ENCODE data around the gene RIPPLY3.

The RIPPLY3 gene

GRCh38 chr21:37006486-37007291 is at the start of gene RIPPLY3:
RIPPLY3 (plus strand) TSS chr21:37006702; CDS start chr21:37006773, 71 bp downstream.
- DNase-seq, result peak; percentile 49

GRCh38 chr21:36959020-36959835 is 47.3 kb upstream of the RIPPLY3 start:
- no peak for DNase-seq

GRCh38 chr21:36960676-36961284 is 45.7 kb upstream of the RIPPLY3 start:
- DNase-seq, result no peak

- no peak for DNase-seq
Observed at GRCh38 chr21:36962098-36962780, 44.3 kb upstream of the RIPPLY3 start.

- DNase-seq, result no peak
Observed at GRCh38 chr21:36964398-36964797, 42.1 kb upstream of the RIPPLY3 start.

- peak; percentile 40 for DNase-seq
Observed at GRCh38 chr21:36964827-36965719, 41.4 kb upstream of the RIPPLY3 start.

- DNase-seq, result no peak
Observed at GRCh38 chr21:36965720-36966065, 40.8 kb upstream of the RIPPLY3 start.

GRCh38 chr21:36966066-36966820 is 40.3 kb upstream of the RIPPLY3 start, which contains the start of gene HLCS:
HLCS (minus strand) TSS chr21:36966669; CDS start chr21:36966638, 31 bp downstream.
- DNase-seq, result peak; percentile 84

- peak; percentile 58 for DNase-seq
Observed at GRCh38 chr21:36966821-36967768, 39.4 kb upstream of the RIPPLY3 start.

- no peak for DNase-seq
Observed at GRCh38 chr21:36968414-36968813, 38.1 kb upstream of the RIPPLY3 start.

GRCh38 chr21:36968976-36969375 is 37.5 kb upstream of the RIPPLY3 start:
- DNase-seq, result no peak

- DNase-seq, result no peak
Observed at GRCh38 chr21:36973986-36974850, 32.3 kb upstream of the RIPPLY3 start.

GRCh38 chr21:36974851-36975192 is 31.7 kb upstream of the RIPPLY3 start:
- DNase-seq, result no peak

GRCh38 chr21:36976228-36976861 is 30.2 kb upstream of the RIPPLY3 start:
- no peak for DNase-seq

- DNase-seq, result peak; percentile 90
Observed at GRCh38 chr21:36976882-36977651, 29.4 kb upstream of the RIPPLY3 start.

- peak; percentile 29 for DNase-seq
Observed at GRCh38 chr21:36980280-36981048, 26.0 kb upstream of the RIPPLY3 start.

GRCh38 chr21:36981049-36981391 is 25.5 kb upstream of the RIPPLY3 start:
- no peak for DNase-seq

Data from hematopoietic multipotent progenitor cell treated with erythropoietin and hydrocortisone succinate and interleukin-3 and kit ligand, for 4 days (in vitro differentiated cells).